NOMO-1 treated with dmso at 0.1 percent for 144 hours (cell line): Measurements from ENCODE around the gene PCK1.

Experiments
- DNase-seq: peaks from one replicate; lab custom pipeline; 2025; ENCODE audit not compliant: unreplicated experiment; lab: John Stamatoyannopoulos, UW

The PCK1 gene

DNA sequence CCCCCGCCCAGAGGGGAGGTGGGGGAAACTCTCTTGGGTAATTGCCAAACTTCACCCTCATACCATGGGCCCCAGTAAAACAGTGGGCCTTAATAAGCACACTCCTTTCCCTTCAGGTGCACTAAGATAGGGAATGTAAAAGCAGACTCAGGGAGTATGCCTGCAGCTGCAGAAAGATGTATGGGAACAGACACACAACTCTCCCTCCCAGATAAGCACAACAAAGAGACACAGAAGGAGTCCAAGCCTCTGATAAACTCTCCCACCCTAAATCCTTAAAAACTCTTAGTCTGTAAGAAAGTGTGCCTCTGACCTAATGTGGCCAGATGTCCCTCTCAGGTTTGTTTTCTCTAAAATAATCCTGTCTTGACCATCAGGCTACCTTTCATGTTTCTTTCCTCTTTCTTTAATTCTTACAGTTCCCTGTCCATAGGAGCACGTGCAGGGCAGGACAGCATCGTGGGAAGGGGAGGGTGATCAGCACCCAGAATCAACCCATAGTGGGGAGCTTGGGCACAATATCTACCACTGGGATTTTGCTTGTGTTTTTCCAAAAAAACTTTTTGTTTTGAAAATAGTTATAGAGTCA is 24.7 kb upstream of the PCK1 start:
- DNase-seq: no peak

DNA sequence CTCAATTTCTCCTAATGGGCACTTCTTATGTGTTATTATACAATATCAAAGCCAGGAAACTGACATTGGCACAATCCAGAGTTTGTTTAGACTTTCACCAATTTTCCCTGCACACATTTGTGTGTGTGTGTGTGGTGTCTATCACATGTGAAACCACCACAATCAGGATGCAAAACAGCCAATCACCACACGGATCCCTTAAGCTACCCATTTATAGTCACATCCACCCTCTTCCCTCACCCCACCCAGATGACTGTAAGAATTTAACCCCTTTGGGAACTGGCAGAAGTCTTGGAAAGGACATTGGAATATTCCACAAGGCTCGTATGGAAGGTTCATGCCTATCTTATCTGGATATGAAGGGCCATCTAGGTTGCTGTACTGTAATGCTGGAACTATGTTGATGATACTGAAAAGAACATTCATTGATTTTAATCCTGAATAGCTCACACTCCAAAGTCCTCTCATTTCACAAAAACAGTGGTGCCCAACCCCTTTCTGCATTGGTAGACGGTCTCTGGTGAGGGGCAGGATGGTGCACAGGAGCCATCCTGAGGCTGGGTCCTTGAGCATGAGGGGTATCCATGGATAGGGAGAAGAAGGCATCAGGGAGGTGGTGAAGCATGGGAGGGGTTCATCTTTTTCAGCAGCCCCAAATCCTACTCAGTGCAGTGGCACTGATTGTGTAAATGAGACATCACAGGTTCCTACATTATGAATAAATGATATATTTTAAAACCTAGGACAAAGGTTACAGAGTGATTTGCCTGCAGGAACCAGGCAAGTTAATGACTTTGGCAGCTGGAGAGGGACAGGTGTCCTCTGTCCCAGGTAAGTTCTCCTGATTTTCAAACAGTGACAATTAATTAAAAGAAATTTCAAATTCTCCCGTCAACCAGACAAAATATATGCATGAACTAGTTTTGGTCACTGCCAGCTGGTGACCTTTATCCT is 23.9 kb upstream of the PCK1 start:
- no peak for DNase-seq

- DNase-seq: no peak
Observed at GRCh38 chr20:57537822-57538221, 23.1 kb upstream of the PCK1 start.

GRCh38 chr20:57539889-57540288 is 21.0 kb upstream of the PCK1 start:
- no peak for DNase-seq

DNA sequence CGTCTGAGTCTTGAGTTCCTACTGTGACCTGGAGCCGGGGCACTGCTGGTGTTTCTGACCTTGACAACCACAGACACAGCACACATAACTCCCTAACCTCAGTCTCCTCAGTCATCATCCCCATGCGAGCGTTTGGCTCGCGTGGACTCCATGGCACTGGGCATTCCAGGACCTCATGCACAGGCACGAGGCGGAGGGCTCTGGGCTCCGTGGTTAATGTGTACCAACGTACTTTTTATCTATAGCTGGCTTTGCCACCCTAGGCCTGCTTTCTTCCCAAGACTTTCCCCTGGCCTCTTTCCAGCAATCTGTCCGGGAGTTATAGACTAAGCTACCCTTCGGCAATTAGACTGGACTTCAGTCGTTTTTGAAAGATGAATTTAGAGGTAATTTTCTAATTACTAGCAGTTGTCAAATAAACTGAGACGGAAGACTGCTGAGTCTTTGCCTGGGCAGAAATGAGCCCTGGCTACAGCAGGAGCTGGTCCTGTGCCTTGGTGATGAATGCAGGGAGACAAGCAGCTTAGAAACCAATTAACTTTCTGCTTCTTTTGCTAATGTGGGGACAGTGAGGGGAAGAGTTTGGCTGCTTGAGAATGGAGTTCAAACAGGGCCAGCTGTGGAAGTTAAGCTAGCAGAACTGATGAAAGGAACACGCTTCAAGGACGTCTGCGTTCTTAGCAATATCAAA is 19.9 kb upstream of the PCK1 start:
- no peak for DNase-seq

DNA sequence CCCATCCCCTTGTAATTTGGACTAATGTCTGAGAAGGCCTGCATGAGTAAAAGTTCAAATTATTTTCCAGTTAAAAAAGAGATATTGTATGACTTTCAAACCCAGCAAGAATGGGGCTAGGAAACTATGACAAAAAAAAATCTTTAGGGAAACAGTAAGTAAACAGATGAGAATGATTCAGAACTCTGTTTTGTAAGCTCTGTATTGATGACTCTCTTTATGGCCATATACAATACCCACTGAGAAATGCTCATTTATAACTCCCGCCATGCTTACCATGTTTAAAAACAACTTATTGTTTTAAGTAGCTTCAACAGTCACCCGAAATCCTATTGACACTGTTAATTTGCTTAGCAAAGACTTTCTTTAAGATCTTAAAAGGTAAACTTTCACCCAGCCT is 17.2 kb upstream of the PCK1 start:
- DNase-seq: no peak

DNA sequence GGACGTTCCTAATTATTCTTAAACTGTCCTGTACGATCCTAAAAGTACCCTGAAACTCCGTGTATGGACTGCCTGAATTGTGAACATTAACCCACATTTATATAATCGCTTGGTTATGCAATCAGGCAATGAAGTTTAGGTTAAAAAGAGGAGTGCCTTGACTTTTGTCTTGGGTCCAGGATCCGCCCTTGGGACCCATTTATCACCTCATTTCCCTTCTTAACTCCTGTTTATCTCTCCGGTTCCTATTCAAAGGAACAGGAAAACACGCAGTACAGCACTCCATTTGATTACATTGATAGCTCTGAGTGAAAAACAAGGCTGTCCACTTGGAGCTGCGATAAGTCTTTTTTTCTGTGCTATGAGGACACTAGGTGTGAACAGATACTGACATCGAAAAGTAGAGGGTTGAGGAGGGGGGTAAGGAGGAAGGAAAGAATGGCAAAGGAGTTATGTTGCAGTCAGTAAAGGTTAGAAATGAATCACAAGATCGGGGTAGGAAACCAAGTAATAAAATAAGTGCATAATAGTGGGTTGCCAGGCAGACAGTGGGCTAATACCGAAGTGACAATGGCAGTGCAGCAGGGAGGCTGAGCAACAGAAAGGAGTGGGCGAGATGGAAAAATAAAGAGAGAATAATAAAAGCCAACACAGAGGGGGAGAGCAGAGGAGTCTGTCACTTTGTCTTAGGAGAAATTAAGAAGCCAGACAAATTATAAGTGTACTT is 15.9 kb upstream of the PCK1 start:
- no peak for DNase-seq

DNA sequence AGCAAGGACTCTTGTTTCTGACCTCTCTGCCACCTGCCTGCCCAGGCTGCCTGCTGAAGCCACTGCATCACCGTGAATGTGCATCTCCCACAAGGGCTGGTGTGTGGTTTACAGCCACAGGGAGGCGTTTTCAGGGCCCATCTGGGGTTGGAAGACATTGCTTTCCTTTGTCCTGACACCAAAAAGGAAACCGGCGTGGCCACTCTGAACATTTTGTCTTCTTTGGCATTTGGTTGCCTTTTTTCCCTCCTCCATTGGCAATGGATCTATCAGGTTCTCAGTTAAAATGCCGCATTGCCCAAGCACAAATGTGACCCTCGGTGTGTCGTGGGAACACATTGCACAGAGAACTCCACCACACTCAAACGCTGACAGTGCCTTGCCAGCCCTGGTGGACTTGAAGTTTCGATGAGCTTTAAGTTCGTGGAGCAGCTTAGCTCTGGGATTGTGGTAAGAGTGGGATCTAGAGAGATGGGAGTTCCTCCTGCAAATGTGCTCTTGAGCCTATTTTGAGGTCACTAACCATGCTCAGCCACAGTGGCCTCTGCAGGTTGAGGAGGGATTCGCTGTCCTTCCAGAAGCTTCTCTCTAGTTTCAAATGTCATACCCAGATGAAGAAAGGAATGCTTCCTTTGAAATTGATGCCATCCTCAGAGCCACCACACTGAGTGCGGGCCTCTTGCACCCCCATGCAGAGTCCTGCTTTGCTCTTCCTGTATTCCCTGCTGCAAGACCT is 14.8 kb upstream of the PCK1 start:
- no peak for DNase-seq

DNA sequence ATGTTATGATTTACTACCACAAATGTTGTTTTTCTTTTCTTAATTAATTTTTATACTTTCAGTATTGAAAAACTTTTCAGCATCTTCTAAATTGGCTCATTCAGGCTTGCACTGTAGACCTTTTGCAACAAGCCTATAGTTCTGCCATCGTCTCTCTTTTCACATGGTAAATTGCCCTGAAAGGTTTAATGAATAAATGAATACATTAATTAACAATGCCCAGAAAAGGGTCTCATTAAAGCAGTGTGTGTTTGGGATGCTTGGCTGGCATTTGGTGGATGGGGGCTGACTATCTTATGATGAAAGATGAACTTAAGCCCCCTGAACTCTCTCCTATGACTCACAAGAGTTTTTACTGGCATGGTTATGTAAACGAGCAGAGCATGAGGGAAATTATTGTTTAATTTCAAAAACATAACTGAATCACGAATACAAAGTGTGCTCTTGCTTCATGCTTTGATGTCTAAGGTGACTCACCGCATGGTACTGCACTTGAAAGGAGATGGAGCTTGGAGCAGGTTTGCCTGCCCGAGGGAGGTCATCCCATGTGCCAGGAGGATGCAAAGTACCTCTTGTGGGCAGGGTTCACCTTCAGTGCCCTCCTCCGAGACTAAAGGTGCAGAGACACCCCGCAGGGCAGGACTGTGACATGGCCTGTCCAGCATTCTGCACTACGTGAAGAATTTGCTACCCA is 13.8 kb upstream of the PCK1 start:
- DNase-seq: no peak

DNA sequence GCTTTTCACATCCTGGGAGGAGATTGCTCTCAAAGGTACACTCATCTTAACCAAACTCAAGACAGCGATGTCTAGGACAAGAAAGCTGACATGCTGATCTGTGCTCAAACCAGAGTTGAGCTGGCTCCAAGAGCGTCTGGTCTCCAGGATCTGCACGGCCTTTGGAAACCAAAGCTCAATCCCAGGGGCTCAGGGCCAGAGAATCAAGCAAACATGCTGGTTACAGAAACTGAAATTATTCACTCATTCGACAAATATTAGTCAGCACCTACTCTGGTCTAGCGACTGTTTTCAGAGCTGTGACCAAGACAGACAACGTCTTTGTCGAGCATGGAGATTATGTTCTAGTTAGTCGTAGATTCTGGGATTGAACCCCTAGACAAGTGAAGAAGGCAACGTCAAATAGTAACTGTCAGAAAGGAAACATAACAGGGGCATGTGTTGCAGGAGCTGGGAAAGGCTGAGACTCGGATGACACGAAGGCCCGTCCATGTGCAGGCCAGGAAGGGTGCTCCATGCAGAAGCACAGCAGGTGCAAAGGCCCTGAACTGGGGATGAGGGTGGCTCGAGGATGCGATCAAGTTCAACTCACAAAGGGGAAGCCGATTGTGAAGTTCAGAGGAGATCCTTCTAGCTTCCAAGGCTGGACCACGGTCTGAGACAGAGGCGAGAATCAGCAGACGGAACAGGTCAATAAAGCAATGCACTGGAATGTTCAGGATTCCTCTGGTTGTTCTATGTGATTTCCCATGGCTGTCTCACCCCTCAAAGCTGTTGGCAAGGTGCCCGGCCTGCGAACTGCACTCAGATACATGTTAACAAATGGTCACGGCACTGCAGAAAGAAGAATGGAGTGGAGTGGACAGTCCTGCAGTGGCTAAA is 12.5 kb upstream of the PCK1 start:
- DNase-seq: no peak

GRCh38 chr20:57552471-57552870 is 8.4 kb upstream of the PCK1 start:
- DNase-seq: no peak

GRCh38 chr20:57553376-57554018 is 7.4 kb upstream of the PCK1 start:
- no peak for DNase-seq

- DNase-seq: no peak
Observed at GRCh38 chr20:57555457-57556184, 5.3 kb upstream of the PCK1 start.

DNA sequence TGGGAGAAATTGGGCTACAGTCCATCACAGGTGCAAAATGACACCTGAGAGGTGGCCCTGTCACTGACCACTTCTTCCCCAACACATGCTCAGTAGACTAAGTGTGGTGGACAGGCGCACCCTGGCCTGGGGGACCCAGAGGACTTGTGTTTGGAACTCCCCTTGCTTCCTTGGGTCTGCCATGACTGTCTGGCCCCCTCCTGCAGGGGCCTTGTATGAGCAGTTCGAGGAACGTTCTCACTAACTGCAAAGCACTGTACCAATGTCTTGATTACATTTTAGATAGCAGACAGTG is 4.0 kb upstream of the PCK1 start:
- no peak for DNase-seq

- DNase-seq: no peak
Observed at GRCh38 chr20:57557926-57558613, 2.8 kb upstream of the PCK1 start.

GRCh38 chr20:57558614-57559288 is 2.2 kb upstream of the PCK1 start:
- DNase-seq: no peak

GRCh38 chr20:57559289-57559634 is 1.6 kb upstream of the PCK1 start:
- DNase-seq: no peak
